Jurkat, Clone E6-1 (cell line): Measurements from ENCODE around the gene KCNE1.
A peak's percentile ranks its signal among the peaks of the same experiment; 100 is the strongest.
"Not testable (repeated sequence)": the region's sequence is repeated elsewhere in the genome, so short reads cannot be mapped to it uniquely, and the experiment has no call there.

Experiments
- DNase-seq: peaks from one replicate; pipeline ENCODE4 v3.0.0-alpha.2; 2011; ENCODE audit warnings: low read depth, low spot score
- H3K4me3 ChIP-seq: 2 replicates; pipeline ENCODE4 v1.5.1; 2011; ENCODE audit warnings: mild to moderate bottlenecking, low read length, control low read depth, moderate library complexity

Gene KCNE1

GRCh38 chr21:34517491-34518245, 5.7 kb upstream of the KCNE1 start:
- peak; percentile 35 for DNase-seq
- H3K4me3 ChIP-seq, result no peak overlapping the region

- H3K4me3 ChIP-seq, result no peak overlapping the region
- DNase-seq, result no peak
These were observed 5.0 kb upstream of the KCNE1 start for GRCh38 chr21:34517039-34517438.

- H3K4me3 ChIP-seq, result no peak overlapping the region
- DNase-seq, result no peak
These were observed 2.6 kb upstream of the KCNE1 start for GRCh38 chr21:34514576-34515115.

DNA sequence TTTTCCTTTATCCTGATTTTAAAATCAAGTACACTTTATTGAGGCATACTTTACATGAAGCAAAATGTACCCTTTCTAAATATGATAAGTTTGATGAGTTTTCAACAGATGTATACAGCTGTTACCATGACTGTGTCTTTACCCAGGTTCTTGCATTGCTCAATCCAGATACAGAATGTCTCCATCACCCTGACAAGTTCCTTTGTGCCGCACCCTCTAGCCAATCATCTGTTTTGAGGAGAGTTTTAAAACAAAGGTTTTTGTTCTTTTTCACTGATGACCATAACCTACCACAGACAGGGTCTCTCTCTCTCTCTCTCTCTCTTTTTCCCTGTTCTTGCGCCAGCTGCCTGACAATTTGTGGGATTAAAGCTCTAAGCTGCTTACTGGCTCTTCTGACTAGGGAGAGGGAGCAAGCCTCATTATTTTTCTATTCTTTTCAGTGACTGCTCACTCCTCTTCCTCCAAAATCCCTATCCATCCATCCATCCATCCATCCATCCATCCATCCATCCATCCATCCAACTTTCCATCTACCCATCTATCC, 1.2 kb upstream of the KCNE1 start:
- no peak for DNase-seq
- no peak overlapping the region for H3K4me3 ChIP-seq

GRCh38 chr21:34511181-34511580, 829 bp downstream of the KCNE1 start:
- DNase-seq, result no peak
- H3K4me3 ChIP-seq, result no peak overlapping the region

DNA sequence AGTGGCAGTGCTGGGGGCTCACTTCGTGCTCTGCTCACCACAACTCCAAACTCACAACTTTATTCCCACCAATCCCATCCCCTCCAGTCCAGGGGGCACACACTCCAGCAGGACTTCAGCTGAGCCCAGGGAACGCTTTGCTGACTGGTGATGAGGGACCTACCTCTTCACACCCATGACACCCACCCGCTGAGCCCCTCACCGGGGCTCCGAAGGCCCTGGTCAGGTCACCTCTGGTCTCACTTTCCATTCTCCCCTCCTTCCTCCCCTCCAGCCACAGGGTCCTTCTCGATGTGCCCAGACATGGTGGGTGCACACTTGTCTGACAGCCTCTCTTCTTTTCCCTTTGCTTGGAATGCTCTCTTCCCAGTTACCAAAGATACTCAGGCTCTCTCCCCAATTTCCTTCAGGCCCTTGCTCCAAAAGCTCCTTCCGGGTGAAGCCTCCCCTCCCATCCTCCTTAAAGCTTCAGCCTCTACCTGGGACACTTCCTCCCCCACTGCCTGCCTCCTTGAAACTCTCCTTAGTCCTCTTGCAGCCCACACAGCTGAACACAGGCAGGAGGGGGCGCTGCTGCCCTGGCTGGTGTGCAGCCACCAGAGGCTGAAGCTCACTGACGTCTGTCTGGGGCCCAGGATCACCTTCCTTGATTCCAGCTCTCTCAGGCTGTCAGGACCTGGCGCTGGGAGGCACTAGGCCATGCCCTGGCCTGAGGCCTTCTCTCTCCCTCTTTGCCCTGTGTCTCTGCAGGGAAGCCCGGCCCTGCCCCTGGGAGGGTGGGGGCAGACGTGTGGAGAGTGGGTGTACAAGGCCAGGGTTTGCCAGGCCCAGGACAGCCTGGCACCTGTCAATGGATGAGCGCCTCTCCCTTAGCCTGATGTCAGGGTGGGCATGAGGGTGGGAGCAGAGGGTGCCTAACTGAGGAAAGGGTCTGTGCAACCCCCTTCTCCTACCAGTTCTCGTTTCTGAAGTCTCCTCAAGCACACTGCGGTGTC, 1.6 kb downstream of the KCNE1 start:
- DNase-seq, result peak; percentile 16
- H3K4me3 ChIP-seq, result no peak overlapping the region

DNA sequence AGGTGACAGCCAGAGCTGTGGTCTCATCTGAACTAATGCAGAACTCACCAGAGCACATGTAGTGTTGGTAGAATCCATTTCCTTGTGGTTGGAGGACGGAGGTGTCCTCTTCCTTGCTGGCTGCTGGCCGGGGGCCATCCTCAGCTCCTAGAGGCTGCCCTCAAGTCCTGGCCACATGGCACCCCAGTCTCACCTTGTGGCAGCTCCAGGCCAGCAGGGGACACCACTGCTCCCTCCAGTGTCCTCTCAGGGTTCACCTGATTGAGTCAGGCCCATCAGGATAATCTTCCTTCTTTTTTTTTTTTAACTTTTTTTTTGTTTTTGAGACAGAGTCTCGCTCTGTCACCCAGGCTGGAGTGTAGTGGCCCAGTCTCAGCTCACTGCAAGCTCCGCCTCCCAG, 2.9 kb downstream of the KCNE1 start:
- no peak for DNase-seq
- no peak overlapping the region for H3K4me3 ChIP-seq

- H3K4me3 ChIP-seq, result no peak overlapping the region
- no peak for DNase-seq
These were observed 7.4 kb downstream of the KCNE1 start for GRCh38 chr21:34504595-34504994.

GRCh38 chr21:34502480-34503106, 9.4 kb downstream of the KCNE1 start:
- no peak for DNase-seq
- H3K4me3 ChIP-seq, result no peak overlapping the region

DNA sequence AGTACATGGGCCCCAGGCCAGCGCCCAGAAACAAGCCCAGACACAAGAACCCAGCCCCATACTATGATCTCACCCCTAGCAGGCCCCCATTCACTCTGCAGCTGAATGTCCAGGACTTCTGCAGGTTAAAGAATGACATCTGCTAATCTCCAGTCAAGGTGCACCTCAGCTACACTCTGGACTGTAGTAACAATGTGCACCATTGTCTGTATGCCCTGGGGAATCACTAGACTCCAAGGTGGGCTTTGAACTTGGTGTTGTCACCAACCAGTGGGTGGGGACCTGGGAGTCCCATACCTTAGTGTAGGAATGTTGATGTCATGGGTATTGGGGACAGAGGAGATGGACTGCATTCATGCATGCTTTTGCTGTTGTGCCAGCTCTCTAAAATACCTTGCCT, 10.3 kb downstream of the KCNE1 start:
- no peak overlapping the region for H3K4me3 ChIP-seq
- no peak for DNase-seq

GRCh38 chr21:34500191-34500590, 11.8 kb downstream of the KCNE1 start:
- no peak for DNase-seq
- no peak overlapping the region for H3K4me3 ChIP-seq

DNA sequence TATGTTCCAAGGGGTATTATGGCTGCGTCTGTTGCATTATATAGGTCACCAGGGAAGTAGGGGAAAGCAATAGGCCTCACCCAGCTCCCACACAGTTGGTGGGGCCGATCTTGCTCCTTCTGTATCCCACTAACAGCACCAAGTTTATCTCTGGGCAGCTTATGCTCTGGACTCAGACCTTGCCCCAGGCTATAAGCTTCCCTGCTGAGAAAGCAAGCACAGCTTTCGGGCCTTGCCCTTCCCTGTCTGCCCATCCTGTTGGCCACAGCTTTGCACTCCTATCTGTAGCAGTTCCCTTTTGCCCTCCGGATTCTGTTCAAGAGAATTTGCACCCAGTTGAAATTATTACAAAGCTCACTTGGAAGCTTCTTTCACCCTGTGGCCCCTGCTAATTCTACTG, 12.9 kb downstream of the KCNE1 start:
- DNase-seq, result no peak
- no peak overlapping the region for H3K4me3 ChIP-seq

GRCh38 chr21:34498623-34499022, 13.4 kb downstream of the KCNE1 start:
- no peak for DNase-seq
- no peak overlapping the region for H3K4me3 ChIP-seq

DNA sequence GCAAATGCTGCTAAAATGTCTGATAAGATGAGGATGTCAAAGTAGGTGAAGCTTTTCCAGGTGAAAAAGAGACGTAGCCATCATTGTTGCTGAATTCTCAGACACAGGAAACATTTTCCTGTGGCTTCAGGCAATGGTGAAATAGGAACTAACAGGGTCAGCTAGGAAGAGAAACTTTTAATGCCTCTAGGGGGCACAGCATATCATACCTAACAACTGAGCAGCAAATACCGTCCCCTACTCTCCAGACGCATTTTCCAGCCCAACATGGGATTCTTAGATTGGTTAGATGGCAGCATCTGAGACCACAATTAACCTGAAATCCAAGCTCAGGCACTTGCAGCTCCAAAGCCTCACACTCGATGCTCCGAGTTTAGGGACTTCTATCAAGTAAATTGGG, 28.2 kb downstream of the KCNE1 start:
- not testable (repeated sequence) for DNase-seq, H3K4me3 ChIP-seq

- H3K4me3 ChIP-seq, DNase-seq: not testable (repeated sequence)
These were observed 28.6 kb downstream of the KCNE1 start for GRCh38 chr21:34483435-34483834.

DNA sequence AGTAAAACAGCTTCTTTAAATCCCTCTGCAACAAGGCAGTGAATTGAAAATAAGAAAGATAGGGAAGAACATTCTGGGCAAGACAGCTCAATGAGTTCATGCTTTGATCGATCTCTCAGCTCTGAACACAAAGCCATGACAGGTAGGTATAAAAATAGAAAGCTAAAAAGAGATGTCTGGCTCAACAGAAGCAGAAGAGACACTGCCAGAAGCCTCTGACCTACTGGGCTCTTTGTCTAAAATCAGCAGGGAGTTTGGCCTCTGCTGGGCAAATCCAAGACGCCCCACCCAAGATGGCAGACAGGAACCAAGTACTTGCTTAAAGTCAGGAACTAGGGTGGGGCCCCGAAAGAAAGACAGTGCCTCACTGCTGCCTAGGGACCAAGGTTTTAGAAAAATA, 44.7 kb downstream of the KCNE1 start:
- H3K4me3 ChIP-seq, DNase-seq: not testable (repeated sequence)

GRCh38 chr21:34459426-34459825, 52.6 kb downstream of the KCNE1 start:
- DNase-seq, H3K4me3 ChIP-seq: not testable (repeated sequence)

- not testable (repeated sequence) for H3K4me3 ChIP-seq, DNase-seq
These were observed 53.7 kb downstream of the KCNE1 start for GRCh38 chr21:34458266-34458665.

DNA sequence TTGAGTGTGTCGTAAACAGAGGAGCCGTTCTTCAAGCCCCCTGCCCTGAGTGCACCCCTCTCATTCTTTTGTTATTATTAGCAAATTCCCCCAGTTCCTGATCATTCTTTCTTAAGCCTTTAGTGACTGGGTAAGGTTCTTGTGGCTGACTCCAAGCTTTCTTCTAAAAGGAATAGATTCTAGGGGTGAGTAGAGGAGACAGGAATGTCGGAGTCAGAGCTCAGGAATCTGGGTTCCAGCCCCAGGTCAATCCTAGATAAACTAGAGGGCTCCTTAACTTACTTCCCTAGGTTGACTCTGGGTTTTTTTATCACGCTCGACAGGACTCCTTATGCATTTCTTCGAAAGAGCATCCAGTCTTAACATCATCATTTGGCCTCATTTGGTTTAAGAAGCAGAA, 55.8 kb downstream of the KCNE1 start:
- H3K4me3 ChIP-seq, DNase-seq: not testable (repeated sequence)
